NB4 (cell line): Measurements from ENCODE around the gene BNIP3.

Experiments used
- CTCF ChIP-seq: IDR thresholded peaks from one replicate; pipeline ENCODE4 v1.5.1; 2012; ENCODE audit warnings: low read depth, low read length
- MYC ChIP-seq: IDR thresholded peaks from 2 replicates; pipeline ENCODE4 v1.6.1; 2011; ENCODE audit warnings: low read depth, low read length
- POLR2A ChIP-seq: IDR thresholded peaks from 2 replicates; pipeline ENCODE4 v1.6.1; 2011; ENCODE audit warnings: mild to moderate bottlenecking; ENCODE audit not compliant: insufficient read length; ENCODE audit errors: extremely low read depth
- TF ChIP-seq, protein P1 (sequence below): IDR thresholded peaks from 2 replicates; pipeline ENCODE4 v1.6.1; 2011; ENCODE audit warnings: low read depth, low read length

DNA sequence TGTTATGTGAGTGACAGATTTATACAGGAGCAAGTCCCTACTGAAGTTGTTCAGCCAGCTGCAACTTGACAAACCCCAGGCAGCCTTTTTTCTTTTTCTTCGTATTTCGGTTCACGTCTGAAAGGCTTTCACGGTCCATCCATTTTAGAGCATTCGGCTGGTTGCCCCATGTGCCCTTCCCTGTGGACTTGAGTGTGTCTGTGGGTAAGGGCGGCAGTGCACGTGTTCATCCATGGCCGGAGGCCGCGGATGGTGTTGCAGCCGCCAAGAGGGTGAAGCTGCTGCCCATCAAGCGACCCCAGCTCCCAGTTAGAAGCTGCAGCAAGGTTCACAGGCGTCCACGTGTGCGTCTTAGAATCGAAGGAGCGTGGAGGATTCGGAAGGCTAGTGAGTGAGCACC, 45.0 kb downstream of the BNIP3 start:
- no peak for TF ChIP-seq CTCF
- TF ChIP-seq, protein P1, sequence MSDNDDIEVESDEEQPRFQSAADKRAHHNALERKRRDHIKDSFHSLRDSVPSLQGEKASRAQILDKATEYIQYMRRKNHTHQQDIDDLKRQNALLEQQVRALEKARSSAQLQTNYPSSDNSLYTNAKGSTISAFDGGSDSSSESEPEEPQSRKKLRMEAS = no peak
- no peak for TF ChIP-seq POLR2A
- no peak for TF ChIP-seq MYC
